Loucy (cell line): ENCODE measurements around the gene FAM90A1.
"Not testable (repeated sequence)": the region's sequence is repeated elsewhere in the genome, so short reads cannot be mapped to it uniquely, and the experiment has no call there.

Experiments used
- H2AFZ ChIP-seq: fragments of 200-600 bp; sonication (generic); 2 replicates; pipeline ENCODE4 v1.6.0; 2016; ENCODE audit warnings: antibody characterized with exemption, mild to moderate bottlenecking, low read length, moderate library complexity
- H3F3A ChIP-seq: fragments of 200-600 bp; 2 replicates; pipeline ENCODE4 v1.6.0; 2016; ENCODE audit warnings: antibody characterized with exemption, low read depth, mild to moderate bottlenecking
- H3K27me3 ChIP-seq: fragments of 200-600 bp; sonication (generic); 2 replicates; pipeline ENCODE4 v1.6.1; 2014; ENCODE audit warnings: low read length, mild to moderate bottlenecking; ENCODE audit not compliant: insufficient read depth, poor library complexity, severe bottlenecking
- H3K36me3 ChIP-seq: fragments of 200-600 bp; sonication (generic); 2 replicates; pipeline ENCODE4 v1.6.1; 2016; ENCODE audit warnings: low read length; ENCODE audit not compliant: insufficient read depth
- H3K4me1 ChIP-seq: fragments of 200-600 bp; sonication (generic); 2 replicates; pipeline ENCODE4 v1.5.1; 2014; ENCODE audit warnings: low read length, mild to moderate bottlenecking; ENCODE audit not compliant: insufficient read depth, poor library complexity, severe bottlenecking
- H3K4me2 ChIP-seq: fragments of 200-600 bp; sonication (generic); 2 replicates; pipeline ENCODE4 v1.6.0; 2014; ENCODE audit warnings: antibody characterized with exemption, low read length, low read depth, mild to moderate bottlenecking; ENCODE audit not compliant: poor library complexity, severe bottlenecking
- H3K4me3 ChIP-seq: fragments of 200-600 bp; sonication (generic); 2 replicates; pipeline ENCODE4 v1.5.1; 2014; ENCODE audit warnings: low read length, mild to moderate bottlenecking, mixed read lengths; ENCODE audit not compliant: poor library complexity, severe bottlenecking
- H3K79me2 ChIP-seq: fragments of 200-600 bp; sonication (generic); 2 replicates; pipeline ENCODE4 v1.6.1; 2014; ENCODE audit warnings: low read length; ENCODE audit not compliant: insufficient read depth
- H3K9ac ChIP-seq: fragments of 200-600 bp; sonication (generic); 2 replicates; pipeline ENCODE4 v1.6.0; 2014; ENCODE audit warnings: mild to moderate bottlenecking, low read depth, low read length, moderate library complexity; ENCODE audit not compliant: poor library complexity, severe bottlenecking
- H3K9me2 ChIP-seq: fragments of 200-600 bp; sonication (generic); replicated peaks from 2 replicates; pipeline ENCODE4 v1.6.1; 2016; ENCODE audit warnings: low read depth, low read length, mixed read lengths
- H3K9me3 ChIP-seq: fragments of 200-600 bp; sonication (generic); 2 replicates; pipeline ENCODE4 v1.6.1; 2014; ENCODE audit warnings: mild to moderate bottlenecking, antibody characterized with exemption, low read length, low read depth; ENCODE audit not compliant: insufficient read depth
- H4K20me1 ChIP-seq: fragments of 200-600 bp; sonication (generic); 2 replicates; pipeline ENCODE4 v1.6.0; 2014; ENCODE audit warnings: antibody characterized with exemption, low read length, mild to moderate bottlenecking; ENCODE audit not compliant: insufficient read depth, poor library complexity, severe bottlenecking

Gene FAM90A1, protein sequence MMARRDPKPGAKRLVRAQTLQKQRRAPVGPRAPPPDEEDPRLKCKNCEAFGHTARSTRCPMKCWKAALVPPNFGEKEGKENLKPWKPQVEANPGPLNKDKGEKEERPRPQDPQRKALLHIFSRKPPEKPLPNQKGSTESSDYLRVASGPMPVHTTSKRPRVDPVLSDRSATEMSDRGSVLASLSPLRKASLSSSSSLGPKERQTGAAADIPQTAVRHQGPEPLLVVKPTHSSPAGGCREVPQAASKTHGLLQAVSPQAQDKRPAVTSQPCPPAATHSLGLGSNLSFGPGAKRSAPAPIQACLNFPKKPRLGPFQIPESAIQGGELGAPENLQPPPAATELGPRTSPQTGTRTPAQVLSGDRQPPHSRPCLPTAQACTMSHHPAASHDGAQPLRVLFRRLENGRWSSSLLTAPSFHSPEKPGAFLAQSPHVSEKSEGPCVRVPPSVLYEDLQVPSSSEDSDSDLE

DNA sequence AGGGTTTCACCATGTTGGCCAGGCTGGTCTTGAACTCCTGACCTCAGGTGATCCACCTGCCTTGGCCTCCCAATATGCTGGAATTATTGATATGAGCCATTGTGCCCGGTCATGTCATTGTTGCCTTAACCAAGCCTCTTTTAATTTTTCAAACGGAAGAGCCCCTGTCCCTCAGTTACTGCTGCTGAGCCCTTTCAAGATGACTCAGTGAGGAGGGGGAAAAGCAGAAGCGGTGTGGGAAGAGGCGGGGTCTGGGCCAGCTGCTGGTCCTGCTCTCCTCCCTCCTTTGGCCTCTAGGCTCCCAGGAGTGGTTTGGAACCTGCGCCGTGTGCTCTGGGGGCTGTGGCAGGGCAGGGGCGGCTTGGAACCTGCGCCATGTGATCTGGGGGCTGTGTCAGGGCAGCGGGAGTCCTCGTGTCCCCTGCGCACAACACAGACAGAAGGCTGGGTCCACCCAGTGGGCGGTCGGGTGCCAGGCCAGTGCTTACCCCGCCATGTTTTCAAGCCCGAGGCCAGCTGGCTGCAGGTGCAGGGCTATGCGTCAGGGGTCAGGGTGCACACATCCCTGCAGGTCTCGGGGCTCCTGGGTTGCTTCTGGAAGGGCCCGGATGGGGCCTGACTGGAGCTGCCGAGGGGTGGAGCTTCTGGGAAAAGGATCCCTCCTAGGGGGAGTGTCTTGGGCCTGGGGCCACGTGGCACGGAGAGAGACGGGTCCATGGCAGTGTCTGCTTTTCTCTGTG is at the start of gene FAM90A1:
TSS of gene FAM90A1 (minus strand) at position 627 of the 740 bp plus-strand sequence. CDS start 2,786 bp downstream, outside the sequence.
- H3K4me1 ChIP-seq, H3K27me3 ChIP-seq, H3K9me2 ChIP-seq, H3K79me2 ChIP-seq, H3F3A ChIP-seq, H3K4me2 ChIP-seq, H3K9ac ChIP-seq, H3K9me3 ChIP-seq, H4K20me1 ChIP-seq, H3K36me3 ChIP-seq: not testable (repeated sequence)
- Histone ChIP-seq H3K4me3 (peak within 1 kb of the TSS; percentile 40), H2AFZ (peak within 1 kb of the TSS; percentile 39; the same call in 1 of the 2 replicates)

DNA sequence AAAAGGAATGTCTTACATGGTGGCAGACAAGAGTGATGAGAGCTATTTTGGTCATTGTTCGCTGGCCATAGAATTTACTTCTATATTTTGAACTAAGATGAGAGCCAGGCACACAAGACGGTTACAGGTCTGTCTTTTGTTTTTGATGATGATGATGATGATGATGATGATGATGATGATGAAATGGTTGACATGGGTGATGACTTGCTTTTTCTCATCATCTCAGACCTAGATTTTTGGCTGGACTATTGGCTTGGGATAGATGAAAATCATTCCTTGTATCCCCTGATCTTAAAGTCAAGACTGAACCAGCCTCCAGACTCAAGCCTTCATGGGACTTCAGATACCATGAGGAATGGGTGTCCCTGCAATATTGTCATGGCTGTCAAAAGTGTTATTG is 49.0 kb upstream of the FAM90A1 start:
- H3F3A ChIP-seq, H3K27me3 ChIP-seq, H3K9me2 ChIP-seq, H3K79me2 ChIP-seq, H3K9me3 ChIP-seq, H3K36me3 ChIP-seq, H2AFZ ChIP-seq, H3K4me1 ChIP-seq, H3K4me2 ChIP-seq, H3K9ac ChIP-seq, H4K20me1 ChIP-seq, H3K4me3 ChIP-seq: not testable (repeated sequence)

DNA sequence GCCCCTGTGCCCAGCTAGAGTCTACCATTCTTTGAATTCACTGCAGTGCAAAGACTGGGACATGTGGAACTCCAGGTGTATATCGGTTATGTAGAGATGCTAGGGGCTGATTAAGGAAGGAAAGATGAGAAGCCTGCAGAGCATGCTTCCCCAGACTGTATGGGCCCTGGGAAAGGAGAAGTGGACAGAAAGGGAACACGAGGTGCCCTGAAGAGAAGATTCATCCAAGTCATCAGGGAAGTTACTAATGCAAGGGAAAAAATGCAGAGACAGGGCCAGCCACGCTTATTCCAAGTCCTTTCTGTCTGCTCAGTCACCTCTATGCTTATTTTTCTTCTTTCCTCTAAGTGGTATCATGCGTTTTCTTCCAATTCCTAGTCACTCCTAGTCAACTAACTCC is 39.3 kb upstream of the FAM90A1 start:
- H3K4me2 ChIP-seq, H2AFZ ChIP-seq, H3K4me3 ChIP-seq, H4K20me1 ChIP-seq, H3K4me1 ChIP-seq, H3F3A ChIP-seq, H3K79me2 ChIP-seq, H3K36me3 ChIP-seq, H3K9ac ChIP-seq, H3K9me3 ChIP-seq, H3K9me2 ChIP-seq, H3K27me3 ChIP-seq: not testable (repeated sequence)

DNA sequence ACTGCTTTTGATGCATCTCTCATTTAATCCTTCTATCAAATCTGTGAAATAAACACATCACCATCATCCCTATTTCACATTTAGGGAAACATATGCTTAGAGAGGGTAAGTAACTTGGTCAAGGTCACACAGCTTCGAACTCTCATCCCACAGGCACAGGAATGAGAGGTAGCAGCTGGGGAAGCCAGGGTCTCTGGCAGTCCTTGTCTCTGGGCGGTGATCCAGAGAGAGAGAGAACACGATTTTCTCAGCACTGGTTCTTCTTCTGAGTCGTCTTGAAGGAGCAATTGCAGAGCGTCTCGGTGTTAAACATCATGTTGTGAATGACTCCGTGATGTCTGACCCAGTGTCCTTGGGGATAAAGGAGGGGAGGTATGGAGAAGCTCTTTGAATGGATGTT is 36.8 kb upstream of the FAM90A1 start:
- not testable (repeated sequence) for H2AFZ ChIP-seq, H3K9ac ChIP-seq, H3F3A ChIP-seq, H4K20me1 ChIP-seq, H3K36me3 ChIP-seq, H3K27me3 ChIP-seq, H3K4me1 ChIP-seq, H3K4me3 ChIP-seq, H3K79me2 ChIP-seq, H3K9me3 ChIP-seq, H3K9me2 ChIP-seq, H3K4me2 ChIP-seq

DNA sequence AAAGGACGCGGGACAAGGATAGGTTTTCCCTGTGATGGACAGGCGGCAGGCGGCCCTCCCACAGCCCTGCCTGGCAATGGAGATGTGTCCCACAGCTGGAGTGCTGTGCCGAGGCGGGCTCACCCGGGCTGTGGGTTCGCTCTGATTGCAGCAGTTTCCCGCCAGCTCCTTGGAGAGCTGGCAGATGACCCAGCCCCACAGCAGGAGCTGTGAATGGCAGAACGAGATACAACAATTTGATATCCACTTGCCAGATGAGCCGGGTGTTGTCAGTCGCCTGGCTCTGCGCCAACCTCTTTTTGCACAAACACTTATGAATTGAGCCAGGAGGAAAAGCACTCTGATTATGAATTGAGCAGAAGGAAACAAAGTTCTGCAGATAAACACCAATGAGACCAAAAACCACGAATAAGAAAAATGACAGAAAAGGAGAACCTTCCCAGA is 33.7 kb upstream of the FAM90A1 start:
- not testable (repeated sequence) for H3K4me3 ChIP-seq, H3K4me2 ChIP-seq, H3K9me2 ChIP-seq, H3K4me1 ChIP-seq, H3K79me2 ChIP-seq, H4K20me1 ChIP-seq, H3F3A ChIP-seq, H3K27me3 ChIP-seq, H3K36me3 ChIP-seq, H3K9ac ChIP-seq, H3K9me3 ChIP-seq, H2AFZ ChIP-seq

DNA sequence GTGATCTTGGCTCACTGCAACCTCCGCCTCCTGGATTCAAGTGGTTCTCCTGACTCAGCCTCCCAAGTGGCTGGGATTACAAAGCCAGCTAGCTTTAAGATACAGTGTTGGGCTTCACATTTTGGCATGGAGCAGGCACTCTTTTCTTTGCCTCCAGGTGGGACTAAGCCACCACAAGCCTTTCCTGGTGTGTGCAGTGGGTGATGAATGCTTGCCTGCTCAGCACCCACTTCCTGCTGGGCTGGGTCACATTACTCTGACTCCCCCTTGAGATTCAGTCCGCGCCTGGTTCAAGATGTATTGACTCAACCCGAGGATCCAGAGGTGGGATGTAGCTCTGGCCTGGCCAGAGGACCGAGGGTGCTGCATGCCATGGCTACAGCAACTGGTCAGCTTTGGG is 28.9 kb upstream of the FAM90A1 start:
- not testable (repeated sequence) for H3K4me1 ChIP-seq, H3K36me3 ChIP-seq, H3K9me2 ChIP-seq, H3K27me3 ChIP-seq, H3K9ac ChIP-seq, H3K4me2 ChIP-seq, H4K20me1 ChIP-seq, H3K9me3 ChIP-seq, H3K4me3 ChIP-seq, H3K79me2 ChIP-seq, H3F3A ChIP-seq
- H2AFZ ChIP-seq: peak overlapping the region; percentile 43; the same call in 1 of the 2 replicates

DNA sequence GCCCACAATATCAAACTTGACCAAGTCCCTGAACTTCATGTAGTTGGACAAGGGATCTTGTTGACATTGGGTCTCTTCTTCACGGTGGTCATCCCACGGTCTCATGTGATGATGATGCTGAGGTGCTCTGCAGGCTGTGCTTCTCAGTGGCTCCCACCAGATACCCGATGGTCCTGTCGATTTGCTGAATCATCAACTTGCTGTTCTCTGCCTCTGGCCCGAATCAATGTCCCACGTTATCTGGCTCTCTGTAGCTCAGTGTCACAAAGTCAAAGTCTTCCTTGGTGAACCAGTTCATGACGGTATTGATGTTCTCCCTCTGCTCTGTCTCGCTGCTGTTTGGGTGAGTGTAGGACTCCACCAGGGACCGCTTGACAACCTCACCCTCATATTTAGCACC is 27.3 kb upstream of the FAM90A1 start:
- H3K27me3 ChIP-seq, H3K4me2 ChIP-seq, H3K4me1 ChIP-seq: not testable (repeated sequence)

More for the DNA sequence above, 27.3 kb upstream of the FAM90A1 start:
- H3K4me3 ChIP-seq, H2AFZ ChIP-seq, H3K79me2 ChIP-seq, H3F3A ChIP-seq, H3K36me3 ChIP-seq, H3K9me3 ChIP-seq, H3K9me2 ChIP-seq, H3K9ac ChIP-seq, H4K20me1 ChIP-seq: not testable (repeated sequence)
